Kidney (tissue), 14 donors: Measurements from ENCODE around the gene FAM53B. TPM values are rescaled to one million over a fixed set of nuclear protein-coding genes. Genes with fewer than 3 reads are reported as not detected.
A peak's percentile ranks its signal among the peaks of the same experiment; 100 is the strongest.

ENCODE experiments used
- DNase-seq, 5 donors: peaks; one replicate each; pipeline ENCODE4 v3.0.0-alpha.2; 2013 to 2020
- FAIRE-seq: peaks from 2 replicates; lab custom pipeline; 2012; peaks lifted over from hg19 to GRCh38; lab: Jason Lieb, UNC
- H3K27ac ChIP-seq, 2 donors: one replicate each; pipeline ENCODE4 v1.7.0; 2013; ENCODE audit warnings: low read depth in 2 of 2, low read length in 2 of 2, inconsistent platforms in 1 of 2
- H3K27me3 ChIP-seq: one replicate; pipeline ENCODE4 v1.7.1; 2013; ENCODE audit warnings: low read length, inconsistent platforms; ENCODE audit not compliant: control insufficient read depth, insufficient read depth
- H3K36me3 ChIP-seq, 3 donors: one replicate each; pipeline versions ENCODE4 v1.7.0 to v1.7.1; 2013; ENCODE audit warnings: low read length in 3 of 3, control low read depth in 1 of 3, inconsistent platforms in 1 of 3; ENCODE audit not compliant: insufficient read depth in 3 of 3, control insufficient read depth in 2 of 3
- H3K4me1 ChIP-seq, 3 donors: one replicate each; pipeline versions ENCODE4 v1.7.0 to v1.7.1; 2013; ENCODE audit warnings: low read length in 3 of 3, inconsistent platforms in 1 of 3, low read depth in 1 of 3; ENCODE audit not compliant: control insufficient read depth in 2 of 3, insufficient read depth in 2 of 3
- H3K4me3 ChIP-seq, 3 donors: one replicate each; pipeline versions ENCODE4 v1.7.0 to v1.8.1; 2013; ENCODE audit warnings: low read length in 3 of 3, control low read depth in 1 of 3, inconsistent platforms in 1 of 3
- H3K9ac ChIP-seq, 3 donors: one replicate each; pipeline versions ENCODE4 v1.7.0 to v1.7.1; 2013; ENCODE audit warnings: low read length in 3 of 3, control low read depth in 1 of 3, inconsistent platforms in 1 of 3
- H3K9me3 ChIP-seq, 3 donors: one replicate each; pipeline versions ENCODE4 v1.7.0 to v1.7.1; 2013; ENCODE audit warnings: low read length in 3 of 3, control low read depth in 1 of 3, inconsistent platforms in 1 of 3; ENCODE audit not compliant: control insufficient read depth in 2 of 3, insufficient read depth in 1 of 3
- intact Hi-C: fragments of 100-400 bp; cut with DNase I; formaldehyde crosslinking; loops from one replicate; pipeline ENCODE4 v1.11.1; 2022
- polyA plus RNA-seq: library from polyadenylated mRNA; stranded (reverse); fragments of 350-450 nt; fragmentation: Illumina TruSeq; extraction: RNeasy Lipid Tissue Mini Kit (QIAGEN cat#74804); gene quantifications from one replicate; pipeline ENCODE4 v1.2.3, GENCODE V29; 2014; ENCODE audit warnings: low read depth, low replicate concordance; ENCODE audit not compliant: insufficient read depth
- total RNA-seq: library from RNA; stranded (reverse); fragmentation: NEBNext Ultra II Directional; extraction: Animal tissue kit (Norgen Biotek cat#: 25700); gene quantifications from one replicate; pipeline ENCODE4 v1.2.1, GENCODE V29; 2021
- TF ChIP-seq, protein P1 (sequence below): IDR thresholded peaks from 3 replicates; pipeline ENCODE4 v1.5.1; 2012; ENCODE audit warnings: mild to moderate bottlenecking, moderate library complexity, borderline replicate concordance; ENCODE audit not compliant: insufficient read depth; ENCODE audit errors: extremely low read depth
- donor health status: control.
- donor health status: control.
- donor health status: control.
- donor health status: control.
- donor health status: control.
- donor health status: DM: yes; HTN: yes; CAD: no.
- donor health status: Normal renal cell carcinoma (clear cell type).

The FAM53B gene
- total and polyA plus RNA-seq, 2 donors from 2014 or later, result 11.8 to 30.0 TPM

DNA sequence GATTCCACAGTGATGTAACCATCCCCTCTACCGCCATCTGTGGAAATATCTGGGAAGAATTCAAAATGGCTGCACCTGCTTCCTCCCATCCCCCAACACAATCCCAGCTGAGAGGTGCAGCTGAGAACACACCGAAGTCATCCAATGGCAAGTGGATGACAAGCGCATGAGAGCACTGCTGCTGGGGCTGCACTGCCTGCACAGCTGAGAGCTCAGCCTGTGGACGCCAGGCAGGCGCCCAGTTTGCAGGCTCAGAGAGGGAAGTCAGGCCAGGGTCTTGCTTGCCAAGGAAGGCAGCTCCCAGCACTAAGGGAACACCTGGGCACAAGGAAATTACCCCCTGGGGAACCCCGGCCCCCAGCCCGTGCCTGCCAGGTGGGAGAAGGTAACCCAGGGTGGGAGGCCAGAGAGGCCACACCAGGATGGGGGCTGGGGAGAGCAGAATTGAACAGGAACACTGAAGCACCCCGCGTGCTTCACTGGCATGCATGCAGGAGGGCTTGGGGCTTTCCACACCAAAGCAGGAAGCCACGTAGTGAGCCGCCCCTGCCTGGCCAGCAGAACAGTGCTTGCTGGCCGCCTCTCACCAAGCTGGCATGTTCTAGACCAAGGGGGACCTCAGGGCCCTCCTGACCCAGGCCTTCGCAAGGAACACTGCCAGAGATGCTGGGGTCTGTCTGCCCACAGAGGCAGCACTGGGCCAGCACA lies 46.2 kb downstream of the FAM53B start:
- H3K27ac ChIP-seq, result peak overlapping the region in 1 of 2 donors; percentile 20
- FAIRE-seq, result no peak
- intact Hi-C loops, result no loop called here
- H3K4me3 ChIP-seq, result no peak overlapping the region
- H3K4me1 ChIP-seq, result peaks cover 6 to 71% (median 47%) of the 10 kb centered on the region in 3 donors
- H3K9ac ChIP-seq, result no peak overlapping the region
- H3K36me3 ChIP-seq, result peaks cover 0 to 8% (median 3%) of the 10 kb centered on the region in 3 donors
- no peaks in the 10 kb centered on the region for H3K9me3 ChIP-seq
- TF ChIP-seq, protein P1, sequence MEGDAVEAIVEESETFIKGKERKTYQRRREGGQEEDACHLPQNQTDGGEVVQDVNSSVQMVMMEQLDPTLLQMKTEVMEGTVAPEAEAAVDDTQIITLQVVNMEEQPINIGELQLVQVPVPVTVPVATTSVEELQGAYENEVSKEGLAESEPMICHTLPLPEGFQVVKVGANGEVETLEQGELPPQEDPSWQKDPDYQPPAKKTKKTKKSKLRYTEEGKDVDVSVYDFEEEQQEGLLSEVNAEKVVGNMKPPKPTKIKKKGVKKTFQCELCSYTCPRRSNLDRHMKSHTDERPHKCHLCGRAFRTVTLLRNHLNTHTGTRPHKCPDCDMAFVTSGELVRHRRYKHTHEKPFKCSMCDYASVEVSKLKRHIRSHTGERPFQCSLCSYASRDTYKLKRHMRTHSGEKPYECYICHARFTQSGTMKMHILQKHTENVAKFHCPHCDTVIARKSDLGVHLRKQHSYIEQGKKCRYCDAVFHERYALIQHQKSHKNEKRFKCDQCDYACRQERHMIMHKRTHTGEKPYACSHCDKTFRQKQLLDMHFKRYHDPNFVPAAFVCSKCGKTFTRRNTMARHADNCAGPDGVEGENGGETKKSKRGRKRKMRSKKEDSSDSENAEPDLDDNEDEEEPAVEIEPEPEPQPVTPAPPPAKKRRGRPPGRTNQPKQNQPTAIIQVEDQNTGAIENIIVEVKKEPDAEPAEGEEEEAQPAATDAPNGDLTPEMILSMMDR, result no peak
- peak in 3 of 5 donors; percentile 29 to 68 (median 61) for DNase-seq
- H3K27me3 ChIP-seq, result no peaks in the 10 kb centered on the region

DNA sequence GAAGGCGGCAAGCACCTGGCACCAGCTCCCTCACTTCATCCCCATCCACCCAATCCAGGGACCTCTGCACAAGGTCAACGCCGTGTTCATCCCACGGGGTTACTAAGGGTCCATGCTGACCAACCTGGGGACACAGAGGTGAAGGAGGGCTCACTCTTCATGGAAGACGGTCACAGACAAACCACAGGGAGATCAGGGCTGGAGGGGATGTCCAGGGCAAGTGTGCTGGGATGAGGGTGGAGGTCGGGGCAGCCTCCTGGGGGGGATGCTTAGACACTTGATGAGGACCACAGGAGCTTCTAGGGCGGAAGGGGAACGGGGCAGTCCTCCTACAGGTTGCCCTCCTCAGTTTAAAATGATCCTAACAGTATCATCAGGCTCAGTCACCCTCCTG lies 46.7 kb downstream of the FAM53B start:
- Histone ChIP-seq H3K27ac (peak overlapping the region in 1 of 2 donors; percentile 20), H3K4me3 (no peak overlapping the region), H3K27me3 (no peaks in the 10 kb centered on the region), H3K36me3 (peaks cover 0 to 8% (median 3%) of the 10 kb centered on the region in 3 donors), H3K9me3 (no peaks in the 10 kb centered on the region), H3K4me1 (peaks cover 6 to 69% (median 42%) of the 10 kb centered on the region in 3 donors), H3K9ac (no peak overlapping the region)
- intact Hi-C loops, result no loop called here
- TF ChIP-seq, protein P1, result no peak
- DNase-seq (peak in 1 of 5 donors; percentile 57), FAIRE-seq (no peak)

DNA sequence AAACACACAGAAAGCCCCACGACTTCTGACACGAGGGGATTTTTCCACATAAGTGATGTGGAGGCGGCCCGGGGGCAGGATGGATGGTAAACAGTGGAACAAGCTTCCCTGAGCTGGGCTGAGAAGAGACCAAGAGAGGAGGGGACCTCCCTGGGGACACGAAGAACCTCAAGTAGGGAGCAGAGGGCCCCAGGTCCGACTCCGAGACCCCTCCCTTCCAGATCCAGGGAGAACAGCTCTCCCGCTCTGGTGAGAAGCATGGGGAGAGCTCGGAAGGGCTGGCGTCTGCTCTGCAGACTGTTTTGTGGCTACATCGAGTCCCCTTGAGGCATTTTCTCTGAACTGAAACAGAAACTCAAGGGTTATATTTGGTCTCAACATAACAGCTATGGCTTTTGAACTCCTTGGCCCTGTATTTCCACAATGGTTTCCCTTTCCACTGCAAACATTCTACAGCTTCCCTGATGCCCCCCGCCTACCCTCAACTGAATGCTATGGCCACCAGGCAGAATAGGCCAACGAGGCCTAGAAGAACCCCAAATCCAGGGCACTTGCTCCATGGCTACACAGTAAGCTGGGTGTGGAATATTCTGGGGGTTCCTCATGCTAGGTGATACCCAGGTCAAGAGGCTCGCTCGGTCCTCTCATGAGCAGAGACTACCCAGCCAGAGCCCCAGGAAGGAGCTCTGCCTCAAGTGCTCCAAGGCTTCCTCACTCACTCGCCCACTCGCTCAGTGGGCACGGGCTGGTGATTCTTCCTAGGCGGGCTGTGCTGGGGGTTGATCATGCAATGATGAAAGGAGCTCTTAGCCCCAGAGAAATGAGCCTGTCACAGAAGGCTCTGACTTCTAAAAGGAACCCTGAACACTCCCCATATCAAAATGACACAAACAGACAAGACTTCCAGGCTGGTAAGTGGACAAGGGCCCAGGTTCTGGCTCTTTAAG lies 47.5 kb downstream of the FAM53B start:
- FAIRE-seq (no peak), DNase-seq (peak in 1 of 5 donors; percentile 58)
- Histone ChIP-seq H3K4me3 (no peak overlapping the region), H3K9ac (peak overlapping the region in 1 of 3 donors; percentile 31), H3K4me1 (peaks cover 6 to 66% (median 35%) of the 10 kb centered on the region in 3 donors), H3K36me3 (peaks cover 0 to 8% (median 3%) of the 10 kb centered on the region in 3 donors), H3K27me3 (no peaks in the 10 kb centered on the region), H3K9me3 (no peaks in the 10 kb centered on the region), H3K27ac (peak overlapping the region; percentile 43 to 77)
- intact Hi-C loops, result no loop called here
- TF ChIP-seq, protein P1, result no peak
